ENCODE measurements around the gene RUSC1.

RUSC1 gene

DNA sequence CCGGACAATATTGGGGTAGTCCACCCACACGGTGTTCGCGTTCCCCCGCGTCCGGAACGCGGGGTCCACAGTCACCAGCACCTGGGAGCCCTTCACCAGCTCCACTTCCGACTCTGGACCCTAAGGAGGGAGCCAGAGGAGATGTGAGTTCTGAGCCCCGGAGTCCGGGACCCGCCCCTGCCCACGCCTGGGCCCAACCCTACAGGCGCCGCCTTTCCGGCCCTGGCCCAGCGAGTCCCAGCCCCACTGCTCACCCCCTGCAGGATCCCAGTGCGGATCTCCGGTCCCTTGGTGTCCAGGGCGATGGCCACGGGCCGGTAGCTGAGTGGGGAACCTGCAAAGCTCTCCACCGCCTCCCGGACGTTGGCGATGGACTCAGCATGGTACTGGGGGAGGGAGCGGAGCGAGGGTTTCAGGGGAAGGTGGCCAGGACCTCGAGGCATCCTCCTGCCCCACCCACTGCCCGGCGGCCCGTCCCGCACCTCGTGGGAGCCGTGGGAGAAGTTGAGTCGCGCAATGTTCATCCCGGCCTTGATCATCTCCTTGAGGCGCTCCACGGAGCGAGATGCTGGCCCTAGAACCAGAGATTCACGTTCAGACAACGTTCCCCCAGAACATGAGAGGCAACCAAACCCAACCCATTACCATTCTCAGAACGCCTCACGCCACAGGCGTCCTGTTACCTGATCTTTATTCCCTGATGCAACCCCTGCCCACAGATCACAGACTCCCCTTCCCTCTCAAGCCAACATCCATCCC is 25.3 kb upstream of the RUSC1 start:
- DNase-seq: no peak

- DNase-seq: no peak
Observed at GRCh38 chr1:155295942-155296267, 24.8 kb upstream of the RUSC1 start.

GRCh38 chr1:155296661-155297060 is 24.0 kb upstream of the RUSC1 start:
- no peak for DNase-seq

DNA sequence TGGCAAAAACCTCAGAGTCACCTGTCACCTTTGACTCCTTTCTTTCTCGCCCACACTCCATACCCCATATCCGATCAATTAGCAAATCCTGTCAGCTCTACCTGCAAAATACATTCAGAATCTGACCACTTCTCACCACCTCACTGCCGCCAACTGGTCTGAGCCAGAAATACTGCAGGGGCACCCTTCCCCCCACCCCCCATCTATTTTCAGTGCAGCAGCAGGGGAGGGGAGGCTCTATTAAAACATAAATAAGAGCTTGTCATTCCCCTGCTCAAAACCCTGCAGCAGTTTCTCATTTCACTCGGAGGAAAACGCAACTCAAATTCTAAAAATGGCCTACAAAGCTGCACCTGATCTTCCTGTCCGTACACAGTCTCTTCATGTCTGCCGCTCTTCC is 23.3 kb upstream of the RUSC1 start:
- DNase-seq: no peak

DNA sequence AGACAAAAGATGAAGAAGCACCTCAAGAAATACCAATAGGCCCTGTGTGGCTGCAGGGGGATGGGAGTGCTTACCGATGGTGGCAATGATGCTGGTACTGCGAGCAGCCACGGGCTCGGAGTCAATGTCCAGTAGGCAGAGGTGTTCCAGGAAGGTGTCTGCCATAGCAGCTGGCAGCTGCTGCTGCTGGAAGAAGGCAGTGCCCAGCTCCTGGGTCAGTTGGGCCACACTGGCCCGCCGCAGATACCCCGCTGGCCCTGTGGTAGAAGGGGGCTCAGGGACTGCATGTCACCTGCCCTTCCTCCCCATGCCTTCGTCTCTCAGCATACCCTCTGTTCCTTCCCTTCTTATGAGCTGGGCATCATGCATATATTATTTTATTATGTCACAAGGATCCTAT is 20.7 kb upstream of the RUSC1 start:
- no peak for DNase-seq

GRCh38 chr1:155300553-155301329 is 20.0 kb upstream of the RUSC1 start:
- no peak for DNase-seq

DNA sequence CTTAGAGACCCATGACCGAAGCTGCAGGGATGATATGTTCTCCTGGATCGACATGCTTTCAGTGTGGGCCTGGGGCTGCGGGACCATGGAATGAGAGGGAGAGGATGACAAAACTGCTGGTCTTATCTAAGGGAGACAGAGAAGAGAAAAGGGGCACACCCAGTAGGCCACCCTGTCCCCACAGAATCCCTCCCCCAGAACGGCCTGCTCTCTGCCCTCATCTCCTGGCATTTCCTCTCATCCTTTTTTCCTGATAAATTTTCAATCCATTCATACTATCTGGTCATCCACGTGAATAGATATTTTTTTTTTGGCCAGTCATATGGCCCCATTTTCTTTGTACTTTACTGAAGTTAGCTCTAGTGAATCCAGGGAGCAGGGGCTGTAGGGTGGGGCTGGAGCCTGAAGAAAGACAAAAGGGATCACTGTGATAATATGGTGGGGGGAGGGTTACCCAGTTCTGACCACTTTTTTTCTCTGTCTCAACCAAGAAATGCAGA is 19.3 kb upstream of the RUSC1 start, which contains the start of gene PKLR:
Gene PKLR (minus strand): TSS at position 97 of the 500 bp plus-strand sequence. CDS start 43 bp downstream, at position 54.
- DNase-seq: no peak

GRCh38 chr1:155304558-155305063 is 16.1 kb upstream of the RUSC1 start:
- peak in 1 of 56 donors; percentile 7 for DNase-seq

GRCh38 chr1:155305881-155306391 is 14.8 kb upstream of the RUSC1 start:
- DNase-seq: no peak

DNA sequence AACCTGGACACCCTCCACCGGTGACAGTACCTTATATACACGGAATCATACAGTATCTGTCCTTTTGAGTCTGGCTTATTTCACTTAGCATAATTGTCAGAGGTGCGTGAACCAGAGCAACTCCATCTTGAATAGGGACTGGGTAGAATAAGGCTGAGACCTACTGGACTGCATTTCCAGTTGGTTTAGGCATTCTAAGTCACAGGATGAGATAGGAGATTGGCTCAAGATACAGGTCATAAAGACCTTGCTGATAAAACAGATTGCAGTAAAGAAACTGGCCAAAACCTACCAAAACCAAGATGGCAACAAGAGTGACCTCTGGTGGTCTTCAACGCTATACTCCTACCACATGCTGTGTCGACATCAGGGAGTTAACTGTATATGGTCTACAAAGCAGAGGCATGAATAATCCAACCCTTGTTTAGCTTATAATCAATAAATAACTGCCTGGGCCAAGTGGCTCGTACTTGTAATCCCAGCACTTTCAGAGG is 13.4 kb upstream of the RUSC1 start:
- DNase-seq: no peak

DNA sequence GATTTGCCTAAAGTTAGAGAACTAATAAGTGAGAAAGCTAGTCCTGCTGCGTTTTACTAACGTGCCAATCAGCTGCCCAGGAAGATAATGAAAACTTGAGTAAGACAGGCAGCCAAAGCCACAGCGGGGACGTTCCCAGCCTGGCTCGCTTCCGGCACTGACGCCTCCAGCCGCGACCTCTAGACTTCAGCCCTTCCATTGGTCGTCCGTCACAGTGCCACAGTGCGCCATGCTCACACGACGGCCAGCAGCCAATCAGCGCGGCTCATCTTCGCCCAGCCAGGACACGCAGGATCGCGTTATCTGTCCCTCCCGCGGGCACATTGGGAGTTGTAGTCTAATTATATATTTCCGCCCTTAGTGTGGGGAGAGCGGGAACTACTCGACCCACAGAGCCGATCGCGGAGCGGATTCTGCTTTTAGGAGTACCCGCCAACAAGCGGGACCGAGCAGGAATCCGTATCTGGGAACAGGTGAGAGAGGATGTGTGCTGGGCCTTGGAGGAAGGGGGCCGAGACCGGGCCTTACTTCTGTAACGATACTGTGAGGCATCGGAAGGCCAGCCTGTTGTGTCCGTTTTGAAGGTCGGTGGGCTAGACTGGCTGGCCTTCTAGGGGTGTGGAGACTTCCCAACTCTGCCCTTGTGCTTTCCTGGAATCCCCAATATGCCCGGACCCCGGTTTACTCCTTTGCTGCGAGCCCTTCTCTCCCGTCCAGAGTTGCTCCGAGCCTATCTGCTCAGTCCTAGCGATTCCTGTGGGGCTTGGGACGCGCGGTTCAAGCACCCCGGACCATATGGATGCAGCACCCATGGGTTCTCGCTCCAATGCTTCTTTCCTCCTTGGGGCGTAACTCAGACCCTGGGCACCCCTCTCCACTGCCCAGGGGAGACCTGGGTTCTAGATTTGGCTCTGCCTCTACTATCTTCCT is 11.9 kb upstream of the RUSC1 start, which contains the start of gene FDPS:
Gene FDPS (plus strand): TSS at position 374 of the 930 bp plus-strand sequence. CDS start 924 bp downstream, outside the sequence.
- peak; percentile 80 to 100 (median 98) for DNase-seq

- DNase-seq: peak in 15 of 56 donors; percentile 5 to 60 (median 15)
Observed at GRCh38 chr1:155309423-155310021, 11.2 kb upstream of the RUSC1 start.

DNA sequence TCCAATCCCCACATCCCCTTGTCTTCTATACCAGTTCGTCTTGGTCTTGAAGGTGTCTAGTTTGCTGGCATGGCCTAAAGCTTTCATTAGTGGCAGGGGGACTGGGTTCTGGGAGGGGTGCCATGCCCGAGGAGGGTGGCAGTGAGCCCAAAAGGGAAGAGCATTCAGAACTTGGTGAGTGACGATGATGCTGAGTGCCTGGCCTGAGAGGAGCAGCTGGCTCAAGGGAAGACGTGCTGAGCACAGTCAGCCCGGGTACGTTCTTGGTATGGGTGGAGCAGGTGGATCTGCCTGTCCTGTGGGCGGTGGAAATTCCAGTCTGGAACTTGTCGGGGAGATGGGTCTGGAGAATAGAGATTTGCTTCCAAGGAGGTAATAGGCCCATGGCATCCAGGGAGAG is 7.4 kb upstream of the RUSC1 start:
- DNase-seq: peak in 16 of 56 donors; percentile 9 to 67 (median 27)

DNA sequence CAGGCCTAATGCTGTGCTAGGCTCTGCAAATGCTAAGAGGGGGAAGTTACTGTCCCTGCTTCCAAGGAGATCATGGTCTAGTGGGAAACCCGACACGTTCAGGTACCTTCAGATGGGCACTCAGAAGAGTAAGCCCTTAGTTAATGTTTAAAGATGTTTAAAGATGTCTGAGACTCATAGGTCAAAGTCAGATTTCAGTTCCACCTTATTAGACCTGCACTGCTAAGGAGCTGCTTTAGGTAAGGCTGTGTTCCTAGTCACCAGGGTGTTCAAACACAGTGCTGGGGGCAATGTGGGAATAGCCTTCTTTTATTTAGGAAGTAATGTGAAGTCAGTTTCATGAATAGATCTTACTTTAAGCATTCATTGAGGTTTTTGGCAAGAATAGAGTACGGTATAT is 3.8 kb upstream of the RUSC1 start:
- DNase-seq: no peak

- DNase-seq: no peak
Observed at GRCh38 chr1:155318082-155318481, 2.6 kb upstream of the RUSC1 start.

DNA sequence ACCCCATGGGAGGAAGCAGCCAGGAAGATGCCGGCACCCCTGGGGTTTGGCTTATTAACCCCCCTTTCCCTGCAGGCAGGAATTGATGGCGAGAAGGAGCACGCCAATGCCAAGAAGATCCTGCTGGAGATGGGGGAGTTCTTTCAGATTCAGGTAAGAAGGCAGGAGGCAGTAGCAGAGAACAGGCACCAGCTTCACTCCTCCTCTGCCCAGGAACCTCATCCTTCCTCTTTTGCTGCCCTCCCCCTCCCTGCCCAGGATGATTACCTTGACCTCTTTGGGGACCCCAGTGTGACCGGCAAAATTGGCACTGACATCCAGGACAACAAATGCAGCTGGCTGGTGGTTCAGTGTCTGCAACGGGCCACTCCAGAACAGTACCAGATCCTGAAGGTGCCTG is 1.2 kb upstream of the RUSC1 start:
- DNase-seq: no peak

DNA sequence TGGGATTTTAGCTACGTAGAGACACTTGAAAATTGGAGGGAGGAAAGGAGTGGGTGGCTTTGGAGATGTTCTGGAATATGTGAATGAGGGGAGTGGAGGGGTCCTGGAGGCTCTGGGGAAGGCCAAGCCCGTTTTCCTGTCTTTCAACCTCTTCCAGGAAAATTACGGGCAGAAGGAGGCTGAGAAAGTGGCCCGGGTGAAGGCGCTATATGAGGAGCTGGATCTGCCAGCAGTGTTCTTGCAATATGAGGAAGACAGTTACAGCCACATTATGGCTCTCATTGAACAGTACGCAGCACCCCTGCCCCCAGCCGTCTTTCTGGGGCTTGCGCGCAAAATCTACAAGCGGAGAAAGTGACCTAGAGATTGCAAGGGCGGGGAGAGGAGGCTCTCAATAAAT is 442 bp upstream of the RUSC1 start:
- no peak for DNase-seq

- DNase-seq: peak in 2 of 56 donors; percentile 28 to 32
Observed at GRCh38 chr1:155321639-155322503, 1.2 kb downstream of the RUSC1 start.

- DNase-seq: peak in 11 of 56 donors; percentile 23 to 78 (median 54)
Observed at GRCh38 chr1:155322571-155322952, 1.9 kb downstream of the RUSC1 start.

All from amygdala (tissue), 56 donors.